Mononuclear cell (primary cell): Measurements from ENCODE around the gene SMAD2. TPM values are rescaled to one million over a fixed set of nuclear protein-coding genes. Genes with fewer than 3 reads are reported as not detected.
"Not testable (repeated sequence)": the region's sequence is repeated elsewhere in the genome, so short reads cannot be mapped to it uniquely, and the experiment has no call there.

Experiments
- H3K27me3 ChIP-seq: 2 replicates; pipeline ENCODE4 v1.6.0; 2011; ENCODE audit warnings: low read length, control low read depth; ENCODE audit not compliant: insufficient read depth
- H3K4me1 ChIP-seq: 2 replicates; pipeline ENCODE4 v1.5.1; 2011; ENCODE audit warnings: mild to moderate bottlenecking, low read length, control low read depth; ENCODE audit not compliant: insufficient read depth
- H3K4me3 ChIP-seq: 2 replicates; pipeline ENCODE4 v1.5.1; 2011; ENCODE audit warnings: mild to moderate bottlenecking, low read length, moderate library complexity
- H3K9me3 ChIP-seq: 2 replicates; pipeline ENCODE4 v1.5.1; 2011; ENCODE audit warnings: low read depth, mild to moderate bottlenecking, control low read depth, low read length
- total RNA-seq: library from RNA; depleted of rRNA; stranded (reverse); fragments of >200 nt; gene quantifications from one replicate; pipeline ENCODE4 v1.2.3, GENCODE V29; 2012

SMAD2 gene
- total RNA-seq, 1 donor = 106 TPM

DNA sequence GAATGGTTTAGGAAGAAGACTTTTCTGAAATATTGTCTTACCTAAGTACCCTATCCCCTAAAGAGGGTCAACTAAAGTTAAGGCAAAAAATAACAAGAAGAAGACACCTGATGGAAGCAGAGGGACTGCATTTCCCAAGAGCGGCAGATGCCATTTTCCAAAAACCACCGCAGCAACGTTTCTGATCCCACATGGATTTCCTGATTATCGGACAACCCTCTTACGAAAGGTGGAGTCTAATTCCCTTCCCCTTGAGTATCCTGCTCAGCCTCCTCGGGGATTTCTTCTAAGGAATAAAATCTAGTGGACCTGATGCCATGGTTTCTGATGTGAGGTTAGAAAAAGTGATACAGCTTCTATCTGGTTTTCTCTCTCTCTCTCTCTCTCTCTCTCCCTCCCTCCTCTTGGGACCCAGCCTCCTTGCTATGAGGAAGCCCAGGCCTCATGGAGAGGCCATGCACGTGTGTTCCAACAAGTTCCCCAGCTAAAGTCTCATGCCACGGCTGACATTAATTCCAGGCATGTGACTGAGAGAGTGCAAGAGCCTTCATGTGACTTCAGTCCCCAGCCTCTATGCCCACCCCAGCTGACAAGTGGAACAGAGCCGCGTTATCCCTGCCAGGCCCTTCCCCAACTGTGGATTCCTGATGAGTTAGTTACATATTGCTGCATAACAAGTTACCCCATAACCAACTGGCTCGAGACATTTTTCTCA, 150.3 kb downstream of the SMAD2 start:
- Histone ChIP-seq H3K27me3 (peaks cover 7% of the 10 kb centered on the region), H3K4me3 (no peak overlapping the region), H3K4me1 (no peaks in the 10 kb centered on the region), H3K9me3 (peaks cover 13% of the 10 kb centered on the region)

DNA sequence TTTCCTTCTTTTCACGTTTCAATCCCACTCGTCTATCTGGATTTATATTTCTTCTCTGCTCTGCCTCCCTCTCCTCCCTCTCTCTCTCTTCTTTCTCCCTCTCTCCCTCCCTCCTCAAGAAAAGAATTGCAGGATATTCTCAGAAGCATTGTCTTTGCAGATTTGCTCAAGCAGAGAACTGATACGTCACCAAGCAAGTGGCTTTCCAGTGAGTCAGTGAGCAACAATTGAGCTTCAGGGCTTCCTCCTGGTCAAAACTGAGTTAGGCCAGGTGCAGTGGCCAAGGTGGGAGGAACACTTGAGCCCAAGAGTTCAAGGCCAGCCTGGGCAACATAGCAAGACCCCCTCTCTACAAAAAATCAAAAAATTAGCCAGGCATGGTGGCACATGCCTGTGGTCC, 151.1 kb downstream of the SMAD2 start:
- Histone ChIP-seq H3K9me3 (peaks cover 5% of the 10 kb centered on the region), H3K4me3 (no peak overlapping the region), H3K27me3 (peaks cover 3% of the 10 kb centered on the region)

DNA sequence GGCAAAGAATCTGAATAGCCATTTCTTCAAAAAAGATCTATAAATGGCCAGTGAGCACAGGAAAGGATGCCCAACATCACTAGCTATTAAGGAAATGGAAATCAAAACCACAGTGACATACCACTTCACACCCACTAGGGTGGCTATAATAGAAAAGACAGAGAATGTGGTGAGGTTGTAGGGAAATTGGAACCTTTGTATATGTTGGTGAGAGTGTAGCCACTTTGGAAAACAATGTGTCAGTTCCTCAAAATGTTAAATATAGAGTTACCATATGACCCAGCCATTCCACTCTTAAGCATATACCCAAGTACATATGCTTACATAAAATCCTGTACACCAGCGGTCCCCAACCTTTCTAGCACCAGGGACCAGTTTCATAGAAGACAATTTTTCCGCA, 152.8 kb downstream of the SMAD2 start:
- no peak overlapping the region for H3K4me3 ChIP-seq
- no peaks in the 10 kb centered on the region for H3K4me1 ChIP-seq
- peaks cover 3% of the 10 kb centered on the region for H3K27me3 ChIP-seq
- H3K9me3 ChIP-seq = no peaks in the 10 kb centered on the region

More for the DNA sequence above, 151.1 kb downstream of the SMAD2 start:
- H3K4me1 ChIP-seq = no peaks in the 10 kb centered on the region

DNA sequence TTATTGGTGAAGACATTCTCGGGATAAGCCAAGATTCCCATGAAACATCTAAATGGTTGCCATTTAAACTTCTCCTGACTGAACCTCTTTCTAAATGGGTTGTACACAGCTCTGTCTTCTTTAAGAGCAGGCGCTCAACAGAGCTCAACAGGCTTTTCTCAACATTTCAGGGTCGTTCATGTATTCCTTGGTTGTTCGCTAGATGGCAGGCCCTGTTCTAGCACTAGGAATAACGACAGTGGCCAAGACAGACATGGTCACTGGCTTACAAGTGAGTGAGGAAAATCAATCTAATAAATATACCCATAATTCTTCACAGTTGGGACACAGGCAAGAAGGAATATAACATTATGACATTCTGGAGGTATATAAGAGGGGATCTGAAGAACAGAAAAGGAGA, 154.5 kb downstream of the SMAD2 start:
- Histone ChIP-seq H3K4me1 (no peaks in the 10 kb centered on the region), H3K4me3 (no peak overlapping the region), H3K9me3 (no peaks in the 10 kb centered on the region), H3K27me3 (peaks cover 3% of the 10 kb centered on the region)

DNA sequence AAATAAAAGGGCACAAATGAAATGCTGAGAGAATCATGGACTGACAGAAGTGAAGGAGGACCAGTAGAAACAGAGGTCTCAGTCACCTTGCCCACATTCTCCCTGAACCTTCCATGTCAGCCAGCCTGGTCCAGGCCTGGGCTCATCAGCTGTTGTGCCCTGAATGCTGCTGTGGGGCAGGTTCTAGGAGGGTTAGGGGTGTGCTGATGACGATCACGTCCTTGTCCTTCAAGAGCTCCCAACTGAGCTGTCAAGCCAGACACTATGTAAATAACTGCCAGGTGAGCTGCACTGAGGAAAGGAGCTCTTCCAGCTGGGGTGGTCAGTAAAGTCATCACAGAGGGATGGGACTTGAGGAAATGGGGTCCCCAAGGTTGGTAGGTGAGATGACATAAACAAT, 156.5 kb downstream of the SMAD2 start:
- H3K4me1 ChIP-seq = no peaks in the 10 kb centered on the region
- H3K27me3 ChIP-seq = peaks cover 3% of the 10 kb centered on the region
- H3K9me3 ChIP-seq = no peaks in the 10 kb centered on the region
- H3K4me3 ChIP-seq = no peak overlapping the region

DNA sequence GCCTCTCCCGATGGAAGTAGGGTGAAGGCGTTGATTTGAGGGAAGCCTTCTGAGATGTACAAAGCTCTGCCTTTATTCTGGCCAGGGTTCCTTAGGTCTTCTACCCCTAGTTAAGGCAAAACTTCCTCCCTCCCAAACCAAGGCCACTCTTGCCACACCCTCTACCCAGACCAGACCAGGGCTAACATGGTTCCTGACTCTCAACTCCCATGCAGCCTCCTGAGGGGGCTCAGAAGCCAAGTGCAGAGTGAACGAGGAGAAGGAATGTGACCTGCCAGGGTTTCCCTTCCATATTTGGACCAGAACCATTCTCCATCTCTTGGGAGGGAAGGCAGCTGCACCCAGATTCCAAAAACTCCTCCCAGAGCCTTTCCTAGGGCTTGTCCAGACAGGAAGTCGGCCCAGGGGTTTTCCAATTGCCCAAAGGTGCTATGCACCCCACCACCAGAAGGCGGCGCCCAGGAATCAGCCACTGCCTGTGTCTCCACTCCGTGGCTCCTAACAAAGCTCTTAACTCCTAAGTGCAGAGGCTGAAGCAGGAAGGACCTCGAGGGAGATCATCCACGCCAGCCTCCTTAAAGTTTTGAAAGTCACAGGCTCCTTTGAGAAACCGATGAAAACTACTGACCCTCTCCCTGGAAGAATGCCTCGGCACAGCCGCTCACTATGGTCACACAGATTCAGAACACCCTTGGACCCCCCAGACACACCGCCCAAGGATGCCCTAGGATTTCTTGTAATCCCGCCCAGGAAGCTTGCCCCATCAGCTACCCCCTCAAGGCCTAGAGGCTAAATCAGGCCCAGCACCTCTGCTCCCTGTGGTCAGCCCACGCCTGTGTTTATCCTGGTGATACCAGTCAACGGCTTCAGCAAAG, 157.8 kb downstream of the SMAD2 start:
- Histone ChIP-seq H3K4me3 (no peak overlapping the region), H3K4me1 (no peaks in the 10 kb centered on the region), H3K27me3 (peaks cover 2% of the 10 kb centered on the region), H3K9me3 (no peaks in the 10 kb centered on the region)

DNA sequence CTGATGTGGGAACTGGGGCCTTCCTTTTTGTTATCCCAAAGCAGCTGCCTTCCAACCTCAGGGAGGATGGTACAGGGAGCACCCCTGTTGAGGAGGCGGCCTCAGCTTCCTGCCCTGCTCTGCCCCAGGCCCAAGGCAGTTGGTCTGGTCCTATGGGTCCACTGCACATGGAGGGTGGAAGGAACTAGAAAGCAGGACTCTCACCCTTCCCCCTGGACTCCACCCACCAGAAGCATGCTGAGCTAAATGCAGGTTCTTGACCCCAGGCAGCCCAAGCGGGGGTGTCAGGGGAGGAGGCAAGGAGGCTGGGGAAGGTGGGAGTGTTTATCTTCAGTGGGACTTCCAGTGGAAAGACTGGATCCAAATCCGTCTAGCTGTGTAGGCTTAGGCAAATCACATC, 158.5 kb downstream of the SMAD2 start:
- H3K4me3 ChIP-seq = no peak overlapping the region
- H3K27me3 ChIP-seq = no peaks in the 10 kb centered on the region
- H3K9me3 ChIP-seq = no peaks in the 10 kb centered on the region
- no peaks in the 10 kb centered on the region for H3K4me1 ChIP-seq

DNA sequence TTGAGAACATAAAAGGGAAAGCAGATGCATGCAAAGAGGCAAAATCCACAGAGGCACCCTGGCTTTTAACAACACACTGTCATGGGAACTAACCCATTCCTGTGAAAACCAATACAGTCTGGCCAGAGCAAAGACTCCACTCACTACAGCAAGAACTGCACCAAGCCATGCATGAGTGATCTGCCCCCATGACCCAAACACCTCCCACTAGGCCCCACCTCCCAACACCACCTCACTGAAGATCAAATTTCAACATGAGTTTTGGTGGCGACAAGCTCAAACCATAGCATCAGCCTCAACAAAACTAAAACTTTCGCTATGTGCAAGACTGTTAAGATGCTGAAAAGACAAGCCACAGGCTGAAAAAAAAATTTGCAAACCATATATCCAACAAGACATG, 162.8 kb downstream of the SMAD2 start:
- no peak overlapping the region for H3K4me3 ChIP-seq
- peaks cover 3% of the 10 kb centered on the region for H3K27me3 ChIP-seq
- no peaks in the 10 kb centered on the region for H3K4me1 ChIP-seq
- H3K9me3 ChIP-seq = no peaks in the 10 kb centered on the region

DNA sequence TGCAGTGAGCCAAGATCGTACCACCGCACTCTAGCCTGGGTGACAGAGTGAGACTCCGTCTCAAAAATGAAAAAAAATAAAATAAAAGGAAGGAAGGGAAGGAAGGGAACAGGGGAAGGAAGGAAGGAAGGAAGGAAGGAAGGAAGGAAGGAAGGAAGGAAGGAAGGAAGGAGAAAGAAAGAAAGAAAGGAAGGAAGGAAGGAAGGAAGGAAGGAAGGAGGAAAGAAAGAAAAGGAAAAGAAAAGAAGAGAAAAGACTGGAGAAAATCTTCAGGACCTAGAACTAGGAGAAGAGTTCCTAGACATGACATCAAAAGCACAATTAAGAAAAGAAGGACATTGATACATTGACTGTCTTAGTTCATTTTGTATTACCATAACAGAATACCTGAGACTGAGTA, 163.3 kb downstream of the SMAD2 start:
- not testable (repeated sequence) for H3K9me3 ChIP-seq, H3K27me3 ChIP-seq, H3K4me3 ChIP-seq, H3K4me1 ChIP-seq
